HL-60/S4 treated with retinoic acid at 250 ng/mL for 4 days and 3 days (cell line): ENCODE measurements around the gene POFUT1.
"Not testable (repeated sequence)": the region's sequence is repeated elsewhere in the genome, so short reads cannot be mapped to it uniquely, and the experiment has no call there.

ENCODE experiments used
- in situ Hi-C: fragments of 300-500 bp; cut with MboI; formaldehyde crosslinking; loops from 2 replicates; pipeline ENCODE4 v1.7.0; 2022; ENCODE audit warnings: low sequenced_read_pairs

The POFUT1 gene

DNA sequence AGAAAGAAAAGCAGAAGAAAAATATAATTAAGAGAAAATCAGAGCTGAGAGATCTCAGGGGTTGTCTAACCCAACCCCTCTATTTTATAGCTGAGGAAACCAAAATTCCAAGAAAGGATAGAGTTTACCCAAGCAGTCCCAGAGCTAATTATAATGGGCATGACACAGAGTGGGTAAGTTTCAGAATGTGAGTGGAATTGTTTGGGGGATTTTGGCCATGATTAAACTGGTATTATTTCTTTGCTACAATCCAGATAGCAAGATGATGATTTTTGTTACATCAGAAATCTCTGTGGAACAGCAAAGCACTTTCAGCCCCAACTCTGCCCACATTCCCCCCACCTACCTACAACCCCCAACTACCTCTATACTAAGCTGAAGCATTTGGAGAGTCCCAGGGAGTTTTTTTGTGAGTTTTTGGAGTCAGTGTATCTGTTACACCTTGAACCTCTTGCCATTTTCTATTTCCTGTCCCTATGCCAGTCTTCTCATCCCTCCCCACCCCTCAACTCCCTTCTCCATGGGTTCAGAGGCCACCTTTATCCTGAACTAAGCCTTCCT is 24.7 kb downstream of the POFUT1 start:
- in situ Hi-C loops = no loop called here

DNA sequence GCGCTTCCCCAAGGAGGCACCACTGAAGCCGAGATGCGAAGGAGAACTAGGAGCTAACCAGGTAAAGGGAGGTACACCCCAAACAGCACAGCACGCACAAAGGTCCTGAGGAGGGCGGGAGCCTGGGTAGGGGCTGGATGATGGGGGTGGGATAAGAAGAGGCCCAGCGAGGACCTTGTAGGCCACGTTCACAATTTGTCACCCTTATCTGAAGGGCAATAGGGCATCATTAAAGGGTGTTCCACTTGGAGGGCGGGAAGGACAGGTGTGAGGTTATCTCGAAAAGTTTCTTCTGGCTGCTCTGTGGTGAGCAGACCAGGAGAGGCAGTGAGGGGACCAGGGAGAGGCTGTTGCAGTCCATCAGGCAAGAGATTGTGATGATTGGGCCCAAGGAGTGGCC is 25.6 kb downstream of the POFUT1 start:
- in situ Hi-C loops = no loop called here

DNA sequence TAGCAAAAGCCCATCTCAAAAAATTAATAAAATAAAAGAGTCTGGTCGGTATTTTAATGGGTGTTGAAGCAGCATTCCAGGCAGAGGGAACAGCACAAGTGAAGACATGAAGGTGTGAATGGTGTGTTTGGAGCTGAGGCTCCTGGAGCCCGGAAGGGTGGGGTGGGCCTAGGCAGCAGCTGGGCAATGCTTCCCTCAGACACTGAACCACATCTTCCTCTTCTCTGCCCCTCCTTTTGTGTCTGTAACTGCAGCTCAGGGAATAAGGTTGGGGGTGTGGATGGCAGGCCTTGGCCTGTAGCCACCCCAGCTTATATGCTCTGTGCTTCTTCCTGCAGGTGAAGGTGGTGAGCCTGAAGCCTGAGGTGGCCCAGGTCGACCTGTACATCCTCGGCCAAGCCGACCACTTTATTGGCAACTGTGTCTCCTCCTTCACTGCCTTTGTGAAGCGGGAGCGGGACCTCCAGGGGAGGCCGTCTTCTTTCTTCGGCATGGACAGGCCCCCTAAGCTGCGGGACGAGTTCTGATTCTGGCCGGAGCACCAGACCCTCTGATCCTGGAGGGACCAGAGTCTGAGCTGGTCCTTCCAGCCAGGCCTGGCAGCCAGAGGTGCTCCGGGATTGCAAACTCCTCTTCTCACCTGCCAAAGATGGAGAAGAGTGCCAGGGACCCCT is 26.6 kb downstream of the POFUT1 start:
- in situ Hi-C loops = no loop called here

DNA sequence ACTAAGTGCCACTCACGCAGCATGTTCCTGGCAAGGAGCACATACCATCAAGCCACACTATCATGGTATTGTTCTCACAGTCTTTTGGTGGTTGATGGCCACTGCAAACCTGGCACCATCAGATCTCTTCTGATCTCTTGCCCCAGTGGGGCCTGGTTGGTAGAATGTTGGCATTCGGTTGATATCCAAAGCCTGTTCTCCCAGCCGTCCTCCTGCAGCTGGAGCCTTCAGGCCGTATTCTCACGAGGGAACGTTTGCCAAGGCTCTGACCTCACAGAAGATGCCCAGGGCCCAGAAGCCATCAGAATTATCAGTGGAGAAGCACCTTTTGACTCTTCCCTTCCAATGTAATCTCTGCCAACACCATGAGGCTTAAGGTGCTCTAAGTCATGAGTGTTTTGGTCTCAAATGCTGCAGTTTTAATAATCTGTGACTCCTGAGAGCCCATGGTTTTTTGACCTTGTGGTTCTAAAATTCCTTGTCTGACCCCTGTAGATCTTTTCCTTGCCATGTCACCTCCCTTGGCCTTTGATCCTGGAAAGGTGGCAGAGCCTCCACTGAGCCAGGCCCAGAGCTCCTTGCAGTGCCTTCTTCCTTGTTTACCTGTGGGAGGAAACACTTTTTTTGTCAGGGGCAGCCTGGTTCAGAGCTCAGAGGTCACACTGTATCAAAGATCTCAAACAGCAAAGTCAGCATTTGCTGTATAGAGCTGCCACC is 27.8 kb downstream of the POFUT1 start:
- in situ Hi-C loops = no loop called here

DNA sequence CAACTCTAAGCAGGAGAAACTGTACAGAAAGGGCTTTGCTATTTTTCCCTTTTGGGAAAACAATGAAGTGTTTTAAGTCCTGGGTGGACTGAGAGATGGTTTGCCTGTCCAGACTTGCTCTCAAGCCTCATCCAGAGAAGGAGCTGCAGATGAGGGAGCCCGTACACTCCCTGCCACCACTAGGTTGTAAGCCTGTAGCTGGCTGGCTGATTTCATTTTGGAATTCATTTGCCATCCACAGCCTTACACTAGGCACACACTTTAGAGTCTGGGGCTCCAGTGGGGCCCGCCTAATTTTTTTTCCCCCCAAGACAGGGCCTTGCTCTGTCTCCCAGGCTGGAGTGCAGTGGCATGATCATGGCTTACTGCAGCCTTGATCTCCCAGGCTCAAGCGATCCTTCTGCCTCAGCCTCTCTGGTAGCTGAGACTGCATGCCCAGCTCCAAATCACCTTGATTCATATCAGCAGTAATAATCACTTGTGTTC is 28.4 kb downstream of the POFUT1 start:
- in situ Hi-C loops = no loop called here

DNA sequence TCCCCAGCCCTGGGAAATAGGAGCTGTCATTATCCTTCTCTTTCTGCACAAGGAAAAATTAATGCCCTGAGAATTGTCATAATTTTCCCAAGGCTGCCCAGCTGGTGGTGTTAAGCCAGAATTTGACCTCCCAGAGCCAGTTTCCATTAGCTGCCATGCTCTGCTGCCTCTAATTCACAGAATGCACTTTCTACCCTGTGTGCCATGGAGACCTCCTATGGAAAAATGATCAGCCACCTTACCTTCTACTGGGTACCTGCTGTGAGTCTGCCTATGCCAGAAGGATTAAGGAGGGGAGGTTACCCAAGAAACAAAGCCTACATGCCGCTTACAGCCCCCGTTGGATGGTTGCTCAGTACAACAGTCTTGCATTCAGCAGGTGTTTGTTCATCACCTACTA is 29.1 kb downstream of the POFUT1 start:
- in situ Hi-C loops = no loop called here

DNA sequence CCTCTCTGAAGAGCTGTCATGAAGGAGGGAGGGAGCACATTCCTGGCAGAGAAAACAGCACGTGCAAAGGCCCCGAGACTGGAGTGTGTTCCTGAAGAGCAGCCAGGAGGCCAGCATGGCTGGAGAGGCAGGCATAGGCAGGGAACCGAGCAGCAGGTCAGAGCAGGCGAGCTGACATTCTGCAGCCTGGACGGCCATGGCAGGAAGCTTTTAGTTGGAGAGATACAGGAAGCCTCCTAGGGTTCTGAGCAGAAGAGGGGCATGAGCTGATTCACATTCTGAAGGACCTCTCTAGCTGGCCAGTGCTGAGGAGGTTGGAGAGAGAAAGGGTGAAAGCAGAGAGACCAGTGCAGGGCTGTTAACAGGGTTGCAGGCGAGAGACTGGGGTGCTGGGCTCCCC is 29.7 kb downstream of the POFUT1 start:
- in situ Hi-C loops = no loop called here

DNA sequence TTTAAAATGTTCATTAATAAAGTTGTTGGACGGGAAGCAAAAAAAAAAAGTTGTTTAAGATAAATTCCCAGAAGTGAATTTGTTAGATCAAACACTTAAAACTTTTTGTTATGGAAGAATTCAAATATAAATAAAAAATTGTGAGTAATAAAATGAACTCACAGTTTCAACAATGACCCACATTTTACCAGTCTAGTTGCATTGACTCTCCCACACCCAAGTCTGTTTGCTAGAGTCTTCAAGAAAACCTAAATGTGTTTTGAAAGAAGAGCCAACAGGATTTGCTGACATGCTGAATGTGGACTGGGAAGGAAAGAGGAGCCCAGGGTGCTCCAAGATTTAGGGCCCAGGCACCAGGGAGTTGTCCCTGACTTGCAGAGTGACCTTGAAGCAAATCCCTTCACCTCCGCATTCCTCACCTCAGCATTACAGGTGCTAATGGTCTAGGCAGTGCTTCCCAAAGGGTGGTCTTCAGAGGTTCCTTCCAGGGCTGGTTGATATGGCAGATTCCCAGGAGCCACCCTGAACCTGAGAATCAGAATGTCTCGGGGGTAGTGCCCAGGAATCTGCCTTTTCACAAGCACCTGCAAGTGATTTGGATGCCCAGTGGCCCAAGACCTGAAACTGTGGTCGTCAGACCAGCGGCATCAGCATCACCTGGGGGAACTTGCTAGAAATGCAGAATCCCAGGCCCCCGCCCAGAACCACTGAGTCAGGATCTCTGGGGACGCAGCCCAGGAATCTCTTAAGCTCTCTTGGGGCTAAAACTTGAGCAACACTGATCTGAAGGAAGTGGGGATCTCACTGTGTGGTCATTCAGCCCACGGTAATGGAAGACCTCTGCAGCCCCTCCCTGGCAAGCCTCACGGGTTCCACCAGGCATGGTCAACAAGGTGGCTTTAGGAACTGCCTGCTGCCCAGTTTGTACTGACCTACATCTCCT is 31.1 kb downstream of the POFUT1 start:
- in situ Hi-C loops = no loop called here

DNA sequence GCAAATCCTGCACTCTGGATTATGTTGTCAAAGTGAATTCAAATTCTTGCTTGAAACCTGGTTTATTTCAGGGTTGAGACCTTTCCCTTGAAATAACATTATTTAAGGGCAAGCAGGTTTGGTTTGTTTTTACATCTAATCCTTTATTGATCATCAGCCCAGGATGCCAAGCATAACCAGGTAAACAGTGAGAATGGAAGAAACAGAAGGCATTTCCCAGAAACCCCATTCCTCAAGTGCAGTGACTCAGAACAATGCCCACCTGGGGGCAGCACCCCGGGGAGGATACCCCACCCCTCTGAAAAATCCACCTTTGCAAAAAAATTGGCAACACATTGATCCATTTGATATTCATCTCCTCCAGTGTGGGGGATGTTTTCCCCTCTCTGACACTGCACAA is 32.5 kb downstream of the POFUT1 start:
- in situ Hi-C loops = no loop called here

DNA sequence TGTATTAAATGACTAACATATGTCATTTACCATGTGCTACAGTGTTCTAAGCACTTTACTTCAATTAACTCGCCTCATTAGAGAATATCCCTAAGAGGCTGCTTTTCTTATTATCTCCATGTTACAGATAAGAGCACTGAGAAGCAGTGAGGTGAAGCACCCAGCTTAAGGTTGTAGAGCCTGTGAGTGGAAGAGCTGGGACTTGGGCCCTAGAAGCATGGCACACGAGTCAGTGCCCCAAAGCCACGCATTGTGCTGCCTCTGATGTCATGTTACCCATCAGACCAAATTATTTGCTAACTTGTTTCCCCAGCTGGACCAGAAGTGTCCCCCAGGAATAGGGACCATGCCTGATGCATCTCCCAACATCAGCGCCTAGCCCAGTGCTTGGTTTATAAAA is 34.1 kb downstream of the POFUT1 start:
- in situ Hi-C loops = no loop called here

DNA sequence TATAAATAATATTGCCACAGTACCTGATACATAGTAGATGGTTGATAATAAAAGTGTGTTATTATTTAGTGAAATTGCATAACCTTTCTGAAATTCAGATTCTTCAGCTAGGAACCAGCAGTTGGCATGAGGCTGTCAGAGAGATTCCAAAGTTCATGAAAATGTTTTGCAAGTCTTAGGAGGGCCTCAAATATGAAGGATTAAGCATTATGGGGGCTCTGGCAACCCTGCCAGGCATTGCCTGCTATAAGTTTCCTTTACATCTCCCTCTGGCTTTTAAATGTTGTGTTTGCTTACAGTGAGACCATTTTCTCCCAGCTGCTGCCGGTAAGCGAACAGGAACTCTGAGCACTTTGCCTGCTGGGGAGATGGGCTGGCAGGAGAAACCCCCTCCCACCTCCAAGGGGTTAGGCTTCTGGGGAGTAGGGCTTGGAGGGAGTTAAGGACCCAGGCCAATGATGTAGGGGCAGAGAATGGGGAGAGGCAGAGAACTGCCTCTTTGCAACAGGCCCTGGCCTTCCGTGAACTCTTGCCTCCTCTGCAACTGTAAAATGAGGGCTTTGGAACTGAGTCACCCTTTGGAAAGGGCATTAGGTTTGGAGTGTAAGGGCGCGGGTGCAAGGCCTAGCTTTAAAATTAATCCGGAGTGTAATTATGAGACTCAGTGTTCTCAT is 36.6 kb downstream of the POFUT1 start:
- in situ Hi-C loops = no loop called here

DNA sequence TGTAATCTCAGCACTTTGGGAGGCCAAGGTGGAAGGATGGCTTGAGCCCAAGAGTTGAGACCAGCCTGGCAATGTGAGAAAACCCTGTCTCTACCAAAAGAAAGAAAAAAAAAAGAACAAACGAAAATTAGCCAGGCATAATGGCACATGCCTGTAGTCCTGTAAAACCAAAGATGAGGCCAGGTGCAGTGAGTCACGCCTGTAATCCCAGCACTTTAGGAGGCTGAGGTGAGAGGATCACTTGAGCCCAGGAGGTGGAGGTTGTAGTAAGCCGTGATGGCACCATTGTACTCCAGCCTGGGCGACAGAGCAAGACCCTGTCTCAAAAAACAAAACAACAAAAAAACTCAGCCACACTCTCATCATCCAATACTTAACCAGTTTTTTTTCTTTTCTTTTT is 37.3 kb downstream of the POFUT1 start:
- in situ Hi-C loops = no loop called here

DNA sequence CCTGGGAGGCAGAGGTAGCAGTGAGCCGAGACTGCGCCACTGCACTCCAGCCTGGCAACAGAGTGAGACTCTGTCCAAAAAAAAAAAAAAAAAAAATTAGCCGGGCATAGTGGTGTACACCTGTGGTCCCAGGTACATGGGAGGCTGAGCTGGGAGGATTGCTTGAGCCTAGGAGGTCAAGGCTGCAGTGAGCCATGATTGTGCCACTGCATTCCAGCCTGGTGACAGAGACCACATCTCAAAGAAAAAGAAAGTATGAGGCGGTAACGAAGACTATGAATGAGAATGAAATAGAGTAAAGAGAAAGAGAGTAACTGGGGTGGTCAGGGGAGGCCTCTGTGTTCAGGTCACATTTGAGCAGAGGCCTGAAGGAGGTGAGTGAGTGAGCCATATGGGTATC is 38.5 kb downstream of the POFUT1 start:
- in situ Hi-C loops = not testable (repeated sequence)

DNA sequence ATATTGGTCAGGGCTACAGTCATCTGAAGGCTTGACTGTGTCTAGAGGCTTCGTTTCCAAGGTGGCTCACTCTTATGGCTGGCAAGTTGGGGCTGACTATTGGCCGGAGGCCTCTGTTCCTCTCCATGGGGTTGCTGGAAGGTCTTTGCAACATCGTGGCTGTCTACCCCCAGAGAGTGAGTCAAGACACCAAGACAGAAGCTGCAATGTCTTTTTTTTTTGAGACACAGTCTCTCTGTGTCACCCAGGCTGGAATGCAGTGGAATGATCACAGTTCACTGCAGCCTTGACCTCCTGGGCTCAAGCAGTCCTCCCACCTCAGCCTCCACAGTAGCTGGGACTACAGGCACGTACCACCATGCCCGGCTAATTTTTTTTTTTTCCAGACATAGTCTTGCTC is 40.4 kb downstream of the POFUT1 start:
- in situ Hi-C loops = no loop called here

DNA sequence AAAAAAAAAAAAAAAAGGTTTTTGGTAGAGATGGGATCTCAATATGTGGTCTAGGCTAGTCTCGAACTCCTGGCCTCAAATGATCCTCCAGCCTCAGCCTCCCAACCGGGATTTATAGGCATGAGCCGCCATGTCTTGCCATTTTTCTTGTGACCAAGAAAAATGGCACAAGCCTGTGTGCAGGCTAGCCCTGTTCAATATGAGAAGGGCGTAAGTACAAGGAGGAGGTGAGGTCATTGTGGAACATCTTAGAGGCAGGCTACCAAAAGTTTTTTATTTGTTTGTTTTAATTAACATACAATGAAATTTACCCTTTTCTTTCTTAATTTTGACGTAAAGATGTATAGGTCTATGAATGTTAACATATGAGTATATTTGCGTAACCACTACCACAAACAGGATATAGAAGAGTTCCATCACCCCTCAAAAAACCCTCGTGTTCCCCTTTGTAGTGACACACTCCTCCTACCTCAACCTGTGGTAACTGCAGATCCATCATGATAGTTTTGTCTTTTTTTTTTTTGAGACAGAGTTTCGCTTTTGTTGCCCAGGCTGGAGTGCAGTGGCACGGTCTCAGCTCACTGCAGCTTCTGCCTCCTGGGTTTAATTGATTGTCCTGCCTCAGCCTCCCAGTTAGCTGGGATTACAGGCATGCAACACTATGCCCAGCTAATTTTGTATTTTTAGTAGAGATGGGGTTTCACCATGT is 41.5 kb downstream of the POFUT1 start:
- in situ Hi-C loops = no loop called here

DNA sequence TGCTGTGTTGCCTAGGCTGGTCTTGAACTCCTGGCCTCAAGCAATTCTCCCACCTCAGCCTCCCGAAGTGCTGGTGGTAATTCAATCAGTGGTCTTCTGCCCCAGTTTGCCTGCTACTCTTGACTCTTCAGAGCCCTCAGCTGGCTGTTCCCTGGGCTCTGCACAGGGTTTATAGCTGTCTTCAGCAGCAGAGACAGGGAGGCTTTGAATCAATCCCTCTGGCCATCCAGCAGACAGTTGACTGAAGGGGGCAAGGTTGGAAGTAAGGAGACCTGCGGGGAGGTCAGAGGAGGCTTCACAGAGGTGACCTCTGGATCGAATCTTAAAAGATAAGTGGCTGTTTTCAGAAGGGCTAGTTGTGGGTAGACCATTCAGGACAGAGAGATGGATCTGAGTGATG is 43.8 kb downstream of the POFUT1 start:
- in situ Hi-C loops = no loop called here

DNA sequence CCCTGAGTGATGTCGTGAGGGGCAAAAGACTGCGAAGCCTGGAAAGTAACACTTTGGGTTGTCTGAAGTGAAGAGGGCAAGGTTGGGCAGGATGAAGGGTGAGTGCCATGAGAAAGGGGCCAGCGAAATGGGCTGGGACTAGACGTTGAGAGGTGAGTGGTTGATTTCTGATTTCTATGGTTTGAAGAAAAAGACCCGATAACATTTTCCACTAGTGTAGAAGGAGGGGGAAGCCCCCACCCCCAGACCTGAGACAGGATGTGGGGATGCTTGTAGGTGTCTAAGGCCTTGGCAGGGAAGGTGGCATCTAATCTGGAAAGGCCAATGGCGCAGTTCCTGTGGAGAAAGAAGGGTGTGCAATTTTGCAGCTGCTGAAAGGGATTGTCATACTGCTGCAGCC is 44.5 kb downstream of the POFUT1 start:
- in situ Hi-C loops = no loop called here

DNA sequence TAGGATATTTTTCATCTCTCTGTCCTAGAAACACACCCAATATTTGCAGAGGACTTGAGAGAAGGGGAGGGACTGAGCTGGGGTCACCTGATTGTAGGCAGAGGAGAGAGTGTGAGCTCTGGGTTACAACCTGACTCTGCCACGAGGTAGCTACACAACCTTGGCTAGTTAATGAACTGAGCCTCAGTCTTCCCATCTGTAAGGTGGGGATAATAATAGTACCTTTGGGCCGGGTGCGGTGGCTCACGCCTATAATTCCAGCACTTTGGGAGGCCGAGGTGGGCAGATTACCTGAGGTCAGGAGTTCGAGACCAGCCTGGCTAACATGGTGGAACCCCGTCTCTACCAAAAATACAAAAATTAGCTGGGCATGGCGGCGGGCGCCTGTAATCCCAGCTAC is 53.3 kb downstream of the POFUT1 start:
- in situ Hi-C loops = not testable (repeated sequence)

DNA sequence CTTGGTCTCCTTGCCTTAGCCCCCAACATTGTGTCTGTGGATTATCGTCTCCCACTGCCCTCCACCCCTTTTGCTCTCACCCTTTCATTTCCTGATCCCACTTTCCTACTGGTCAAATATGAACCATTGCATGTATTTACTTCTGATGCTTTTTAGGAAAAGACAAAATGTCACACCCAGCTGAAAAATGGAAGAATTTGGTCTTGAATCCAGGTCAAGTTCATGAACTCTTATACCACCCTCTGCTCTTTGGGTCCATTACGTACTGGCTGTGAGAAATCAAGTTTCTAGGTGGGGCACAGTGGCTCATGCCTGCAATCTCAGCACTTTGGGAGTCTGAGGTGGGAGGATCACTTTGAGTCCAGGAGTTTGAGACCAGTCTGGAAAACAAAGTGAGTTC is 54.0 kb downstream of the POFUT1 start:
- in situ Hi-C loops = no loop called here

DNA sequence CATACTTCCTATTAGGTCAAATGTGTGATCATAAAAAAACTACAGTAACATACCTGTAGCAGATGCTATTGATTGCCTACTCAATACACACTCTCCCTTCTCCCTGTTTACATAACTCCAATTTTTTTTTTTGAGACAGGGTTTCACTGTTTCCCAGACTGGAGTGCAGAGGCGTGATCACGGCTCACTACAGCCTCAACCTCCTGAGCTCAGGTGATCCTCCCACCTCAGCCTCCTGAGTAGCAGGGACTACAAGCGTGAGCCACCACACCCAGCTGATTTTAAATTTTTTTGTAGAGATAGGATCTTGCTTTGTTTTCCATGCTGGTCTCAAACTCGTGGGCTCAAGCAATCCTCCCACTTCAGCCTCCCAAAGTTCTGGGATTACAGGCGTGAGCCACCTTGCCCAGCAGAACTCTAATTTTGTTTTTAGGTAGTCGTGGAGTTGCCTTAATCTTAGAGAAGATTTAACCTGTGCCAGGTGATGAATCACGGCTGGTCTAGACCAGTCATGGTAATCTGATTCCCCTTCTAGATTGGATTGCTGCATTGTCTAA is 55.8 kb downstream of the POFUT1 start:
- in situ Hi-C loops = no loop called here
